HG03060 (cell line): ENCODE data around the gene COL27A1.

Experiments used
- ATAC-seq: cut with Tn5 transposase; IDR thresholded peaks from one replicate; pipeline ENCODE4 v1.9.1; 2021; ENCODE audit warnings: low read depth, moderate number of reproducible peaks; ENCODE audit not compliant: unreplicated experiment

COL27A1 gene

GRCh38 chr9:114165407-114166102, 10.2 kb downstream of the COL27A1 start:
- ATAC-seq: no peak

- ATAC-seq: no peak
Observed at GRCh38 chr9:114166103-114166470, 10.8 kb downstream of the COL27A1 start.

GRCh38 chr9:114166614-114167572, 11.6 kb downstream of the COL27A1 start:
- no peak for ATAC-seq

GRCh38 chr9:114167591-114168091, 12.3 kb downstream of the COL27A1 start:
- no peak for ATAC-seq

- no peak for ATAC-seq
Observed at GRCh38 chr9:114168281-114169028, 13.1 kb downstream of the COL27A1 start.

GRCh38 chr9:114169029-114169951, 14.0 kb downstream of the COL27A1 start:
- no peak for ATAC-seq

- ATAC-seq: no peak
Observed at GRCh38 chr9:114169952-114170770, 14.8 kb downstream of the COL27A1 start.

GRCh38 chr9:114170771-114171461, 15.6 kb downstream of the COL27A1 start:
- ATAC-seq: no peak

- no peak for ATAC-seq
Observed at GRCh38 chr9:114171500-114171899, 16.2 kb downstream of the COL27A1 start.

- no peak for ATAC-seq
Observed at GRCh38 chr9:114172981-114173833, 17.9 kb downstream of the COL27A1 start.

- ATAC-seq: no peak
Observed at GRCh38 chr9:114174557-114174875, 19.2 kb downstream of the COL27A1 start.

- ATAC-seq: no peak
Observed at GRCh38 chr9:114174876-114175771, 19.8 kb downstream of the COL27A1 start.

GRCh38 chr9:114176624-114177291, 21.4 kb downstream of the COL27A1 start:
- ATAC-seq: no peak

GRCh38 chr9:114177423-114178064, 22.2 kb downstream of the COL27A1 start:
- ATAC-seq: no peak

GRCh38 chr9:114178076-114178475, 22.7 kb downstream of the COL27A1 start:
- no peak for ATAC-seq
